ENCODE measurements around the gene TOMM40. TPM values are rescaled to one million over a fixed set of nuclear protein-coding genes. Genes with fewer than 3 reads are reported as not detected.

TOMM40 gene
- total and polyA plus RNA-seq, 2 experiments from 2014 or later = 67.9 to 83.1 TPM

DNA sequence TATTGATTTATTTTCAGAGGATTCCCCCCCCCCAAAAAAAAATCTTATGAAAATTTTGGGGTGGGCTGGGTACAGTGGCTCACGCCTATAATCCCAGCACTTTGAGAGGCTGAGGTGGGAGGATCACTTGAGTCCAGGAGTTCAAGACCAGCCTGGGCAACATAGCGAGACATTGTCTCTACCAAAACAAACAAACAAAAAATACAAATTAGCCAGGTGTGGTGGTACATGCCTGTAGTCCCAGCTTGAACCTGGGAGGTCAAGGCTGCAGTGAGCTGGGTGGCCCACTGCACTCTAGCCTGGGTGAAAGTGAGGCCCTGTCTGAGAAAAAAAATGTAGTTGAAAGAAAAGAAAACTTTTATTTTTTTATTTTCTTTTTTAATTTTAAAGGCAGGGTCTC is 27.1 kb upstream of the TOMM40 start:
- no peaks in the 10 kb centered on the region for H3K9me3 ChIP-seq (ENCODE audit: low read depth)
- H3K27me3 ChIP-seq = no peaks in the 10 kb centered on the region
- no peaks in the 10 kb centered on the region for H3K9me2 ChIP-seq (replicated peaks; ENCODE audit: insufficient read depth)
- peaks cover 25% of the 10 kb centered on the region for H4K20me1 ChIP-seq (ENCODE audit: insufficient read depth, poor library complexity, severe bottlenecking)
- no peak overlapping the region for H3K4me2 ChIP-seq
- H3K27ac ChIP-seq = no peak overlapping the region
- no peaks in the 10 kb centered on the region for H3K4me1 ChIP-seq (ENCODE audit: insufficient read depth)
- H3K36me3 ChIP-seq (replicated peaks; ENCODE audit: insufficient read depth, low read depth) = no peaks in the 10 kb centered on the region
- DNase-seq (ENCODE audit: low spot score) = no peak
- TF ChIP-seq, protein P1, sequence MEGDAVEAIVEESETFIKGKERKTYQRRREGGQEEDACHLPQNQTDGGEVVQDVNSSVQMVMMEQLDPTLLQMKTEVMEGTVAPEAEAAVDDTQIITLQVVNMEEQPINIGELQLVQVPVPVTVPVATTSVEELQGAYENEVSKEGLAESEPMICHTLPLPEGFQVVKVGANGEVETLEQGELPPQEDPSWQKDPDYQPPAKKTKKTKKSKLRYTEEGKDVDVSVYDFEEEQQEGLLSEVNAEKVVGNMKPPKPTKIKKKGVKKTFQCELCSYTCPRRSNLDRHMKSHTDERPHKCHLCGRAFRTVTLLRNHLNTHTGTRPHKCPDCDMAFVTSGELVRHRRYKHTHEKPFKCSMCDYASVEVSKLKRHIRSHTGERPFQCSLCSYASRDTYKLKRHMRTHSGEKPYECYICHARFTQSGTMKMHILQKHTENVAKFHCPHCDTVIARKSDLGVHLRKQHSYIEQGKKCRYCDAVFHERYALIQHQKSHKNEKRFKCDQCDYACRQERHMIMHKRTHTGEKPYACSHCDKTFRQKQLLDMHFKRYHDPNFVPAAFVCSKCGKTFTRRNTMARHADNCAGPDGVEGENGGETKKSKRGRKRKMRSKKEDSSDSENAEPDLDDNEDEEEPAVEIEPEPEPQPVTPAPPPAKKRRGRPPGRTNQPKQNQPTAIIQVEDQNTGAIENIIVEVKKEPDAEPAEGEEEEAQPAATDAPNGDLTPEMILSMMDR (IDR thresholded peaks at IDR 0.05; ENCODE audit: poor library complexity) = no peak
- TF ChIP-seq EZH2phosphoT487 (IDR thresholded peaks at IDR 0.05; ENCODE audit: low read depth, severe bottlenecking, unreplicated experiment) (no peak), EZH2 (IDR thresholded peaks at IDR 0.05; ENCODE audit: borderline replicate concordance) (no peak)
- H3K4me3 ChIP-seq = no peak overlapping the region
- H3K79me2 ChIP-seq = peaks cover 77% of the 10 kb centered on the region
- 97% methylated on average over 2 of the region's 2 CpGs for WGBS (ENCODE audit: low lambda C conversion rate, missing lambda C conversion rate)
- no peak overlapping the region for H2AFZ ChIP-seq

- Histone ChIP-seq H3K4me2 (no peak overlapping the region), H3K79me2 (peaks cover 64% of the 10 kb centered on the region), H3K9me2 (replicated peaks; ENCODE audit: insufficient read depth) (no peaks in the 10 kb centered on the region), H3K27me3 (no peaks in the 10 kb centered on the region), H3K4me1 (ENCODE audit: insufficient read depth) (no peaks in the 10 kb centered on the region), H2AFZ (no peak overlapping the region), H3K9me3 (ENCODE audit: low read depth) (no peaks in the 10 kb centered on the region), H3K4me3 (no peak overlapping the region), H3K36me3 (replicated peaks; ENCODE audit: insufficient read depth, low read depth) (no peaks in the 10 kb centered on the region), H4K20me1 (ENCODE audit: insufficient read depth, poor library complexity, severe bottlenecking) (peaks cover 14% of the 10 kb centered on the region), H3K27ac (no peak overlapping the region)
- no peak for TF ChIP-seq EZH2 (IDR thresholded peaks at IDR 0.05; ENCODE audit: borderline replicate concordance)
- TF ChIP-seq, protein P1 (IDR thresholded peaks at IDR 0.05; ENCODE audit: poor library complexity) = no peak
- TF ChIP-seq EZH2phosphoT487 (IDR thresholded peaks at IDR 0.05; ENCODE audit: low read depth, severe bottlenecking, unreplicated experiment) = no peak
- DNase-seq (ENCODE audit: low spot score) = no peak
- WGBS (ENCODE audit: low lambda C conversion rate, missing lambda C conversion rate) = 99% methylated on average over 27 of the region's 27 CpGs
These were observed 25.8 kb upstream of the TOMM40 start for GRCh38 chr19:44865196-44865767.

GRCh38 chr19:44866664-44867063 is 24.4 kb upstream of the TOMM40 start:
- TF ChIP-seq EZH2phosphoT487 (IDR thresholded peaks at IDR 0.05; ENCODE audit: low read depth, severe bottlenecking, unreplicated experiment) = no peak
- TF ChIP-seq, protein P1 (IDR thresholded peaks at IDR 0.05; ENCODE audit: poor library complexity) = no peak
- no peak for TF ChIP-seq EZH2 (IDR thresholded peaks at IDR 0.05; ENCODE audit: borderline replicate concordance)
- Histone ChIP-seq H4K20me1 (ENCODE audit: insufficient read depth, poor library complexity, severe bottlenecking) (peaks cover 8% of the 10 kb centered on the region), H3K79me2 (peaks cover 59% of the 10 kb centered on the region), H3K9me3 (ENCODE audit: low read depth) (no peaks in the 10 kb centered on the region), H3K36me3 (replicated peaks; ENCODE audit: insufficient read depth, low read depth) (no peaks in the 10 kb centered on the region), H3K4me1 (ENCODE audit: insufficient read depth) (peaks cover 5% of the 10 kb centered on the region), H3K4me2 (no peak overlapping the region), H3K4me3 (no peak overlapping the region), H2AFZ (no peak overlapping the region), H3K27me3 (no peaks in the 10 kb centered on the region), H3K27ac (no peak overlapping the region), H3K9me2 (replicated peaks; ENCODE audit: insufficient read depth) (no peaks in the 10 kb centered on the region)
- 97% methylated on average over 4 of the region's 4 CpGs for WGBS (ENCODE audit: low lambda C conversion rate, missing lambda C conversion rate)
- no peak for DNase-seq (ENCODE audit: low spot score)

All from hepatocyte (in vitro differentiated cells).